Measurements from ENCODE around the gene ABCA8.
"Not testable (repeated sequence)": the region's sequence is repeated elsewhere in the genome, so short reads cannot be mapped to it uniquely, and the experiment has no call there.

ABCA8 gene

GRCh38 chr17:68955181-68955841 lies at the start of gene ABCA8:
Gene ABCA8 (minus strand): TSS chr17:68955392. CDS start chr17:68942034, 13,358 bp downstream.
- DNase-seq, result no peak

- DNase-seq, result not testable (repeated sequence)
Observed at GRCh38 chr17:69004759-69005158, 49.6 kb upstream of the ABCA8 start.

GRCh38 chr17:68999743-69000142 lies 44.6 kb upstream of the ABCA8 start:
- not testable (repeated sequence) for DNase-seq

GRCh38 chr17:68993112-68993511 lies 37.9 kb upstream of the ABCA8 start:
- DNase-seq, result no peak

- no peak for DNase-seq
Observed at GRCh38 chr17:68987966-68988365, 32.8 kb upstream of the ABCA8 start.

GRCh38 chr17:68981288-68981687 lies 26.1 kb upstream of the ABCA8 start:
- no peak for DNase-seq

GRCh38 chr17:68973098-68973846 lies 18.1 kb upstream of the ABCA8 start:
- no peak for DNase-seq

GRCh38 chr17:68972119-68972704 lies 17.0 kb upstream of the ABCA8 start:
- DNase-seq, result no peak

GRCh38 chr17:68969101-68969500 lies 13.9 kb upstream of the ABCA8 start:
- no peak for DNase-seq

GRCh38 chr17:68963958-68964357 lies 8.8 kb upstream of the ABCA8 start:
- DNase-seq, result no peak

- DNase-seq, result no peak
Observed at GRCh38 chr17:68961214-68961882, 6.2 kb upstream of the ABCA8 start.

GRCh38 chr17:68959117-68959516 lies 3.9 kb upstream of the ABCA8 start:
- not testable (repeated sequence) for DNase-seq

- no peak for DNase-seq
Observed at GRCh38 chr17:68957944-68958343, 2.8 kb upstream of the ABCA8 start.

GRCh38 chr17:68954146-68954896 lies 871 bp downstream of the ABCA8 start:
- DNase-seq, result no peak

GRCh38 chr17:68953340-68953997 lies 1.7 kb downstream of the ABCA8 start:
- DNase-seq, result no peak

GRCh38 chr17:68950725-68951124 lies 4.5 kb downstream of the ABCA8 start:
- DNase-seq, result no peak

GRCh38 chr17:68947868-68948267 lies 7.3 kb downstream of the ABCA8 start:
- not testable (repeated sequence) for DNase-seq

- no peak for DNase-seq
Observed at GRCh38 chr17:68944435-68945035, 10.7 kb downstream of the ABCA8 start.

- DNase-seq, result not testable (repeated sequence)
Observed at GRCh38 chr17:68943812-68944182, 11.4 kb downstream of the ABCA8 start.

GRCh38 chr17:68943123-68943811 lies 11.9 kb downstream of the ABCA8 start:
- DNase-seq, result no peak

- no peak for DNase-seq
Observed at GRCh38 chr17:68942389-68942788, 12.8 kb downstream of the ABCA8 start.

All from NCI-H2029 treated with DMSO at 0.1 percent for 48 hours (cell line).